SK-N-SH treated with all-trans-retinoic acid at 6 μM for 48 hours (cell line): Measurements from ENCODE around the gene SLC25A41.

Source experiments
- ATAC-seq: fragments of 200-7000 bp; cut with Tn5 transposase; 3 replicates; pipeline ENCODE4 v1.9.1; 2020; ENCODE audit warnings: mild to moderate bottlenecking, moderate library complexity
- ARNTL ChIP-seq: fragments of 450-650 bp; formaldehyde crosslinking; IDR thresholded peaks from 2 replicates; pipeline ENCODE4 v1.5.0; 2020; ENCODE audit warnings: low read depth, mild to moderate bottlenecking, moderate library complexity, borderline replicate concordance
- BACH2 ChIP-seq: fragments of 250-450 bp; sonication (Bioruptor Pico); IDR thresholded peaks from 2 replicates; pipeline ENCODE4 v1.9.0; 2021; ENCODE audit warnings: mild to moderate bottlenecking, borderline replicate concordance
- CREB5 ChIP-seq: fragments of 250-450 bp; sonication (Bioruptor Pico); IDR thresholded peaks from 2 replicates; pipeline ENCODE4 v1.5.1; 2020; ENCODE audit warnings: low read depth, mild to moderate bottlenecking, moderate library complexity
- CSDC2 ChIP-seq: fragments of 250-450 bp; sonication (Bioruptor Pico); IDR thresholded peaks from 2 replicates; pipeline ENCODE4 v1.5.0; 2020; ENCODE audit warnings: mild to moderate bottlenecking, moderate library complexity
- ESRRG ChIP-seq: fragments of 250-450 bp; sonication (Bioruptor Pico); IDR thresholded peaks from 2 replicates; pipeline ENCODE4 v1.6.1; 2021; ENCODE audit warnings: mild to moderate bottlenecking
- GLIS3 ChIP-seq: fragments of 250-450 bp; sonication (Bioruptor Pico); IDR thresholded peaks from 2 replicates; pipeline ENCODE4 v1.5.0; 2020; ENCODE audit warnings: mild to moderate bottlenecking, moderate library complexity
- ISL1 ChIP-seq: fragments of 250-450 bp; sonication (Bioruptor Pico); IDR thresholded peaks from 2 replicates; pipeline ENCODE4 v2.1.2; 2022; ENCODE audit warnings: mild to moderate bottlenecking, moderate library complexity
- OSR1 ChIP-seq: fragments of 250-450 bp; sonication (Bioruptor Pico); IDR thresholded peaks from 2 replicates; pipeline ENCODE4 v1.8.0; 2022; ENCODE audit warnings: moderate library complexity, mild to moderate bottlenecking, inconsistent platforms
- PATZ1 ChIP-seq: fragments of 250-450 bp; sonication (Bioruptor Pico); IDR thresholded peaks from 2 replicates; pipeline ENCODE4 v1.8.0; 2020; ENCODE audit warnings: mild to moderate bottlenecking, moderate library complexity, borderline replicate concordance
- POU6F1 ChIP-seq: fragments of 250-450 bp; sonication (Bioruptor Pico); IDR thresholded peaks from 2 replicates; pipeline ENCODE4 v1.8.0; 2021; ENCODE audit warnings: low read depth, mild to moderate bottlenecking, moderate library complexity, borderline replicate concordance
- RARB ChIP-seq: fragments of 250-450 bp; sonication (Bioruptor Pico); IDR thresholded peaks from 2 replicates; pipeline ENCODE4 v1.8.0; 2021; ENCODE audit warnings: mild to moderate bottlenecking, moderate library complexity
- SNAI2 ChIP-seq: fragments of 250-450 bp; sonication (Bioruptor Pico); IDR thresholded peaks from 2 replicates; pipeline ENCODE4 v1.5.0; 2020; ENCODE audit warnings: mild to moderate bottlenecking, moderate library complexity
- TOX ChIP-seq: fragments of 250-450 bp; sonication (Bioruptor Pico); IDR thresholded peaks from 2 replicates; pipeline ENCODE4 v1.8.0; 2021; ENCODE audit warnings: mild to moderate bottlenecking, moderate library complexity, borderline replicate concordance
- TSHZ2 ChIP-seq: fragments of 250-450 bp; sonication (Bioruptor Pico); IDR thresholded peaks from 2 replicates; pipeline ENCODE4 v1.5.0; 2020; ENCODE audit warnings: mild to moderate bottlenecking, moderate library complexity
- ZC3H10 ChIP-seq: fragments of 250-450 bp; sonication (Bioruptor Pico); IDR thresholded peaks from 2 replicates; pipeline ENCODE4 v1.5.1; 2021; ENCODE audit warnings: mild to moderate bottlenecking, moderate library complexity
- ZFP3 ChIP-seq: fragments of 250-450 bp; sonication (Bioruptor Pico); IDR thresholded peaks from 2 replicates; pipeline ENCODE4 v1.5.0; 2020; ENCODE audit warnings: mild to moderate bottlenecking, moderate library complexity
- ZFP30 ChIP-seq: fragments of 450-650 bp; formaldehyde crosslinking; IDR thresholded peaks from 2 replicates; pipeline ENCODE4 v1.5.0; 2022; ENCODE audit warnings: mild to moderate bottlenecking, moderate library complexity
- ZNF565 ChIP-seq: fragments of 450-650 bp; formaldehyde crosslinking; conservative IDR thresholded peaks from 2 replicates; pipeline ENCODE4 v1.5.0; 2020; ENCODE audit warnings: low read depth, mild to moderate bottlenecking, moderate library complexity
- ZNF70 ChIP-seq: fragments of 450-650 bp; formaldehyde crosslinking; IDR thresholded peaks from 2 replicates; pipeline ENCODE4 v1.5.0; 2020; ENCODE audit warnings: mild to moderate bottlenecking, moderate library complexity
- ZNF8 ChIP-seq: fragments of 450-650 bp; formaldehyde crosslinking; IDR thresholded peaks from 2 replicates; pipeline ENCODE4 v1.5.0; 2020; ENCODE audit warnings: mild to moderate bottlenecking, moderate library complexity

SLC25A41 gene

GRCh38 chr19:6446452-6446851 lies 12.9 kb upstream of the SLC25A41 start:
- ATAC-seq = no peak
- TF ChIP-seq ZFP3 (CRISPR knock-in tag) = no peak

GRCh38 chr19:6443986-6444385 lies 10.4 kb upstream of the SLC25A41 start:
- TF ChIP-seq ZFP3 (CRISPR knock-in tag) = no peak
- no peak for TF ChIP-seq POU6F1 (CRISPR knock-in tag)
- no peak for TF ChIP-seq CSDC2 (CRISPR knock-in tag)
- no peak for TF ChIP-seq OSR1
- TF ChIP-seq ZC3H10 = no peak
- TF ChIP-seq ZNF8 (CRISPR knock-in tag) = no peak
- TF ChIP-seq ARNTL = no peak
- no peak for TF ChIP-seq TOX (CRISPR knock-in tag)
- TF ChIP-seq PATZ1 = no peak
- no peak for TF ChIP-seq ESRRG (CRISPR knock-in tag)
- TF ChIP-seq ZNF565 (CRISPR knock-in tag) = no peak
- no peak for TF ChIP-seq TSHZ2 (CRISPR knock-in tag)
- no peak for TF ChIP-seq ISL1 (CRISPR knock-in tag)
- TF ChIP-seq BACH2 (CRISPR knock-in tag) = no peak
- no peak for TF ChIP-seq SNAI2 (CRISPR knock-in tag)
- no peak for ATAC-seq

GRCh38 chr19:6442087-6442688 lies 8.6 kb upstream of the SLC25A41 start:
- TF ChIP-seq SNAI2 (CRISPR knock-in tag) = no peak
- TF ChIP-seq GLIS3 (CRISPR knock-in tag) = no peak
- TF ChIP-seq RARB (CRISPR knock-in tag) = no peak
- TF ChIP-seq POU6F1 (CRISPR knock-in tag) = no peak
- TF ChIP-seq CREB5 (CRISPR knock-in tag) = no peak
- TF ChIP-seq ZFP30 (CRISPR knock-in tag) = no peak
- TF ChIP-seq ZNF565 (CRISPR knock-in tag) = no peak
- TF ChIP-seq CSDC2 (CRISPR knock-in tag) = no peak
- TF ChIP-seq ZFP3 (CRISPR knock-in tag) = no peak
- no peak for TF ChIP-seq ISL1 (CRISPR knock-in tag)
- no peak for TF ChIP-seq ZNF70
- ATAC-seq = no peak

- no peak for ATAC-seq
Measured at GRCh38 chr19:6440905-6441304, 7.3 kb upstream of the SLC25A41 start.

More at GRCh38 chr19:6440905-6441304, 7.3 kb upstream of the SLC25A41 start:
- TF ChIP-seq ZNF70 = no peak
